ENCODE results near the gene FOSB.

Gene FOSB

DNA sequence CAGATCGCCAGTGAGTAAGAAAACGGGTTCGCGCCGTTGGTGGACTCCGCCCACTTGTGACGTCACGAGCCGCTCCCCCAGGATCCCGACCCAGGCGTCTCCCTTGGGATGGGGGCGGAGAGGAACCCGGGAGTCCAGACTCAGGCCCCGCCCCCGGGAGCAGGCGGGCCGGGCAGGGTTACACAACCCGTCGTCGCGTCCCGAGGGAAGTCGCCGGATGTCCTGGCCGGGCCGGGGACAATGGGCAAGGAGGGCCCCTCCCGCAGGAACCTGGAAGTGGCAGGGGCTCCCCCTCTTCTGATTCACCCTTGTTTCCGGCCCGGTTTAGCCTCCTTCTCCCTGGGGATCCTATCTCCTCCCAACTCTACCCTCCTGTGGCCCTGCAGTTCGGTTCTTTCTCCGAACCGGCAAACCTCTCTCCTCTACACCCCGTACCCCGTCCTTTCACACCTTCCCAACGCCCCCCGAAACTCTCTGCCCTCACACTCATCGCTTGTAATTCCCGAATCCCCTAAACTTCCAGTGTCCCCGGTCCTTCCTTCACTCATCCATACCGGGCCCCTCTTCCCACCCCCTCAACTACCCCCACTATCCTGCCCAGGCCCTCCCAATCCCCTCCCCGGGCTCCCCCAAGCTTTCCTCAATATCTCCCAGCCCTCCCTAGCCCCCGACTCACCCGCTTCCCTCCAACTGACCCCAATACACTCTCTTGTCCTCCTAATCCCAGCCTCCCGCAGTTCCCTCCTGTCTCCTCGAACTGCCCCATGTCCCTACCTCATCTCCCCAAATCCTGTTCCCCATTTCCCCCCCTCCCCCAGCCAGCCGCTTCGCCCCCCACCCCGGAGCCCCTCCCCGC lies 24.1 kb upstream of the FOSB start:
- TF ChIP-seq, protein P1, sequence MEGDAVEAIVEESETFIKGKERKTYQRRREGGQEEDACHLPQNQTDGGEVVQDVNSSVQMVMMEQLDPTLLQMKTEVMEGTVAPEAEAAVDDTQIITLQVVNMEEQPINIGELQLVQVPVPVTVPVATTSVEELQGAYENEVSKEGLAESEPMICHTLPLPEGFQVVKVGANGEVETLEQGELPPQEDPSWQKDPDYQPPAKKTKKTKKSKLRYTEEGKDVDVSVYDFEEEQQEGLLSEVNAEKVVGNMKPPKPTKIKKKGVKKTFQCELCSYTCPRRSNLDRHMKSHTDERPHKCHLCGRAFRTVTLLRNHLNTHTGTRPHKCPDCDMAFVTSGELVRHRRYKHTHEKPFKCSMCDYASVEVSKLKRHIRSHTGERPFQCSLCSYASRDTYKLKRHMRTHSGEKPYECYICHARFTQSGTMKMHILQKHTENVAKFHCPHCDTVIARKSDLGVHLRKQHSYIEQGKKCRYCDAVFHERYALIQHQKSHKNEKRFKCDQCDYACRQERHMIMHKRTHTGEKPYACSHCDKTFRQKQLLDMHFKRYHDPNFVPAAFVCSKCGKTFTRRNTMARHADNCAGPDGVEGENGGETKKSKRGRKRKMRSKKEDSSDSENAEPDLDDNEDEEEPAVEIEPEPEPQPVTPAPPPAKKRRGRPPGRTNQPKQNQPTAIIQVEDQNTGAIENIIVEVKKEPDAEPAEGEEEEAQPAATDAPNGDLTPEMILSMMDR (IDR thresholded peaks at IDR 0.05; ENCODE audit: low read length, missing control alignments), result no peak
- peak; percentile 93 for DNase-seq (ENCODE audit: low read depth)
- H3K4me3 ChIP-seq (replicated peaks; ENCODE audit: low read depth, low read length), result peak overlapping the region; percentile 47

DNA sequence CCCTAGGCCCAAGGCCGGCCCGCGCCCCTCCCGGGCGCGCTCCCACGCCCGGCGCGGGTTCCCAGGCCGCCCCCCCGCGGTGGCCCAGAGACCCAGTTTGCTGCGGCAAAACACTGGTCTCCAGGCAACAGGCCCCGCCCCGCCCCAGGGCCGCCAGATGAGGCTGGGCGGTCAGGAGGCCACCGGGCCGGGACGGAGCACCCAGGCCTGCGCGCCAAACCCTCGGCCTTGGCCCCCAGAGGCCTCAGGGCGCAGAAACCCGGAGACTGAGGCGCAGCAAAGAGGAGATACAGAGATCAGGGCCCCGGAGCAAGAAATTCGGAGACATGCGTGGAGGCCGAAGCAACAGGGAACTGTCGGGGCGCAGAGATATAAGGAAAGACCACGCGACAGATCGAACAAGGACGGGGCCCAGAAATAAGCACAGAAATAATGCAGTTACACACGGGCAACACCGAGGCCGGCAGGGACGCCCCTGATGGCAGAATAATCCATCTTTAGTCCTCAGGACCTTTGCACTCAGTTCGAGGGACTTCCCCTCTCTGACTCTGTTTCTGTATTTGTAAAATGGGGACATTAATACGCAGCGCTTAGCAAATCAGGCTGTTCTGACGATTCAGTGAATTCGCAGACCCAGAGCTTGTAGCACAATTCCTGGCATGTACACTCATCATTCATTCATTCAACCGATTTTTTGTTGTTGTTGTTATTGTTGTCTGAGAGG lies 23.3 kb upstream of the FOSB start:
- TF ChIP-seq, protein P1 (IDR thresholded peaks at IDR 0.05; ENCODE audit: low read length, missing control alignments), result no peak
- peak; percentile 88 for DNase-seq (ENCODE audit: low read depth)
- H3K4me3 ChIP-seq (replicated peaks; ENCODE audit: low read depth, low read length), result peak overlapping the region; percentile 17

DNA sequence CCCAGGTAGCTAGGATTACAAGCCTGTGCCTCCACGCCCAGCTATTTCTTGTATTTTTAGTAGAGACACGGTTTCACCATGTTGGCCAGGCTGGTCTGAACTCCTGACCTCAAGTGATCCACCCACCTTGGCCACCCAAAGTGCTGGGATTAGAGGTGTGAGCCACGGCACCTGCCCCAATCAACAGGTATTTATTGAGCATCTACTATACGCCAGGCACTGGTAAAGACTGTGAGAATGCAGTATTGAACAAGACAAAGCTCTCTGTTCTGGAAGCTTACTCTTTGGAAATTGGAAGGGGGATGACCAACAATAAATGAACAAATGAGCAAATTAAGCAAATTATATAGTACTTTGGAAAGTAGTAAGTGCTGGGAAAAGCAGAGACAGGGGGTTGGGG lies 22.7 kb upstream of the FOSB start:
- no peak overlapping the region for H3K4me3 ChIP-seq (replicated peaks; ENCODE audit: low read depth, low read length)

GRCh38 chr19:45446295-45446694 lies 21.5 kb upstream of the FOSB start:
- no peak overlapping the region for H3K4me3 ChIP-seq (replicated peaks; ENCODE audit: low read depth, low read length)
- TF ChIP-seq, protein P1 (IDR thresholded peaks at IDR 0.05; ENCODE audit: low read length, missing control alignments), result peak; percentile 53
- peak; percentile 71 for DNase-seq (ENCODE audit: low read depth)

More for the DNA sequence above, 22.7 kb upstream of the FOSB start:
- DNase-seq (ENCODE audit: low read depth), result no peak
- TF ChIP-seq, protein P1 (IDR thresholded peaks at IDR 0.05; ENCODE audit: low read length, missing control alignments), result no peak

- no peak for DNase-seq (ENCODE audit: low read depth)
- H3K4me3 ChIP-seq (replicated peaks; ENCODE audit: low read depth, low read length), result no peak overlapping the region
- TF ChIP-seq, protein P1 (IDR thresholded peaks at IDR 0.05; ENCODE audit: low read length, missing control alignments), result no peak
These were observed 20.9 kb upstream of the FOSB start for GRCh38 chr19:45446944-45447343.

DNA sequence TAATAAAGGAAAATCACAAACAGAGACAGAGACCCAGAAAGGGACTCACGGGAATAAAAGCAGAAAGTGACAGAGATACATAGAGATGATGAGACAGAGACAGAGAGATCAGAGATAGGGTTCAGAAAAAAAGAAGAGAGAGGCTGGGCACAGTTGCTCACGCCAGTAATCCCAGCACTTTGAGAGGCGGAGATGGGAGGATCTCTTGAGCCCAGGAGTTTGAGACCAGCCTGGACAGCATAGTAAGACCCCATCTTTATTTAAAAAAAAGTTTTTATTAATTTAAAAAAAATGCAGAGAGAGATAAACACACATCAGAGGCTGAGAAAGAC lies 19.4 kb upstream of the FOSB start:
- DNase-seq (ENCODE audit: low read depth), result no peak
- TF ChIP-seq, protein P1 (IDR thresholded peaks at IDR 0.05; ENCODE audit: low read length, missing control alignments), result no peak
- no peak overlapping the region for H3K4me3 ChIP-seq (replicated peaks; ENCODE audit: low read depth, low read length)

Measured in fibroblast of pulmonary artery (primary cell).